Upper lobe of right lung (tissue), 1 donor: ENCODE results near the gene SLC7A1. TPM values are rescaled to one million over a fixed set of nuclear protein-coding genes. Genes with fewer than 3 reads are reported as not detected.

Experiments used
- ATAC-seq: fragments of 200-7000 bp; cut with Tn5 transposase; one replicate; pipeline ENCODE4 v1.9.1; 2020; ENCODE audit warnings: mild to moderate bottlenecking, moderate library complexity
- DNase-seq: peaks from one replicate; pipeline ENCODE4 v3.0.0-alpha.2; 2020
- H3K27ac ChIP-seq: fragments of 200-600 bp; one replicate; pipeline ENCODE4 v1.8.0; 2022
- H3K27me3 ChIP-seq: fragments of 200-600 bp; one replicate; pipeline ENCODE4 v1.8.0; 2022; ENCODE audit warnings: mild to moderate bottlenecking
- H3K36me3 ChIP-seq: fragments of 200-600 bp; one replicate; pipeline ENCODE4 v1.8.0; 2022
- H3K4me1 ChIP-seq: fragments of 200-600 bp; one replicate; pipeline ENCODE4 v1.8.0; 2022
- H3K4me3 ChIP-seq: fragments of 200-600 bp; one replicate; pipeline ENCODE4 v1.8.0; 2022; ENCODE audit warnings: mild to moderate bottlenecking
- H3K9me3 ChIP-seq: fragments of 200-600 bp; one replicate; pipeline ENCODE4 v1.8.0; 2022
- CTCF ChIP-seq: fragments of 200-600 bp; IDR thresholded peaks from one replicate; pipeline ENCODE4 v1.8.0; 2022; ENCODE audit warnings: antibody characterized with exemption
- intact Hi-C: fragments of 100-400 bp; cut with DNase I; formaldehyde crosslinking; loops from one replicate; pipeline ENCODE4 v1.11.0; 2022
- total RNA-seq: library from RNA; stranded (reverse); fragmentation: NEBNext Ultra II Directional; extraction: Animal tissue kit (Norgen Biotek cat#: 25700); gene quantifications from one replicate; pipeline ENCODE4 v1.2.1, GENCODE V29; 2021
- donor health status: DM: no; HTN: yes; CAD: no; lungs with severe emphysema.

SLC7A1 gene
- total RNA-seq, 1 donor from 2014 or later, result 30.2 TPM

- TF ChIP-seq CTCF, result no peak
- no peak overlapping the region for H3K27ac ChIP-seq
- H3K4me3 ChIP-seq, result no peak overlapping the region
- H3K36me3 ChIP-seq, result no peaks in the 10 kb centered on the region
- intact Hi-C loops, result no loop called here
- no peaks in the 10 kb centered on the region for H3K27me3 ChIP-seq
- H3K9me3 ChIP-seq, result no peaks in the 10 kb centered on the region
- DNase-seq (no peak), ATAC-seq (no peak)
- no peaks in the 10 kb centered on the region for H3K4me1 ChIP-seq
Measured at GRCh38 chr13:29543230-29544215, 52.0 kb downstream of the SLC7A1 start.

GRCh38 chr13:29542381-29542780, 53.1 kb downstream of the SLC7A1 start:
- Histone ChIP-seq H3K27me3 (no peaks in the 10 kb centered on the region), H3K36me3 (no peaks in the 10 kb centered on the region), H3K27ac (no peak overlapping the region), H3K9me3 (no peaks in the 10 kb centered on the region), H3K4me3 (no peak overlapping the region), H3K4me1 (no peaks in the 10 kb centered on the region)
- intact Hi-C loops, result no loop called here
- no peak for ATAC-seq
- no peak for DNase-seq
- TF ChIP-seq CTCF, result no peak

GRCh38 chr13:29541400-29541799, 54.1 kb downstream of the SLC7A1 start:
- no peaks in the 10 kb centered on the region for H3K36me3 ChIP-seq
- intact Hi-C loops, result no loop called here
- no peak overlapping the region for H3K27ac ChIP-seq
- H3K27me3 ChIP-seq, result no peaks in the 10 kb centered on the region
- TF ChIP-seq CTCF, result no peak
- ATAC-seq (no peak), DNase-seq (no peak)
- H3K9me3 ChIP-seq, result no peaks in the 10 kb centered on the region
- H3K4me3 ChIP-seq, result no peak overlapping the region
- no peaks in the 10 kb centered on the region for H3K4me1 ChIP-seq

- Histone ChIP-seq H3K27me3 (no peaks in the 10 kb centered on the region), H3K4me3 (no peak overlapping the region), H3K4me1 (no peaks in the 10 kb centered on the region), H3K27ac (no peak overlapping the region), H3K9me3 (no peaks in the 10 kb centered on the region), H3K36me3 (no peaks in the 10 kb centered on the region)
- TF ChIP-seq CTCF, result no peak
- no peak for ATAC-seq
- intact Hi-C loops, result no loop called here
- no peak for DNase-seq
Measured at GRCh38 chr13:29540799-29541198, 54.7 kb downstream of the SLC7A1 start.

GRCh38 chr13:29540334-29540733, 55.2 kb downstream of the SLC7A1 start:
- Histone ChIP-seq H3K9me3 (no peaks in the 10 kb centered on the region), H3K27me3 (no peaks in the 10 kb centered on the region), H3K27ac (no peak overlapping the region), H3K4me1 (no peaks in the 10 kb centered on the region), H3K36me3 (peaks cover under 1% of the 10 kb centered on the region), H3K4me3 (no peak overlapping the region)
- TF ChIP-seq CTCF, result no peak
- intact Hi-C loops, result no loop called here
- no peak for ATAC-seq
- no peak for DNase-seq
